Measurements from ENCODE around the gene SNHG17. TPM values are rescaled to one million over a fixed set of nuclear protein-coding genes. Genes with fewer than 3 reads are reported as not detected.
A peak's percentile ranks its signal among the peaks of the same experiment; 100 is the strongest.

The SNHG17 gene
- polyA plus RNA-seq, 2 of the 4 experiments (the other 2 are of a cell fraction), result 125 to 154 TPM

DNA sequence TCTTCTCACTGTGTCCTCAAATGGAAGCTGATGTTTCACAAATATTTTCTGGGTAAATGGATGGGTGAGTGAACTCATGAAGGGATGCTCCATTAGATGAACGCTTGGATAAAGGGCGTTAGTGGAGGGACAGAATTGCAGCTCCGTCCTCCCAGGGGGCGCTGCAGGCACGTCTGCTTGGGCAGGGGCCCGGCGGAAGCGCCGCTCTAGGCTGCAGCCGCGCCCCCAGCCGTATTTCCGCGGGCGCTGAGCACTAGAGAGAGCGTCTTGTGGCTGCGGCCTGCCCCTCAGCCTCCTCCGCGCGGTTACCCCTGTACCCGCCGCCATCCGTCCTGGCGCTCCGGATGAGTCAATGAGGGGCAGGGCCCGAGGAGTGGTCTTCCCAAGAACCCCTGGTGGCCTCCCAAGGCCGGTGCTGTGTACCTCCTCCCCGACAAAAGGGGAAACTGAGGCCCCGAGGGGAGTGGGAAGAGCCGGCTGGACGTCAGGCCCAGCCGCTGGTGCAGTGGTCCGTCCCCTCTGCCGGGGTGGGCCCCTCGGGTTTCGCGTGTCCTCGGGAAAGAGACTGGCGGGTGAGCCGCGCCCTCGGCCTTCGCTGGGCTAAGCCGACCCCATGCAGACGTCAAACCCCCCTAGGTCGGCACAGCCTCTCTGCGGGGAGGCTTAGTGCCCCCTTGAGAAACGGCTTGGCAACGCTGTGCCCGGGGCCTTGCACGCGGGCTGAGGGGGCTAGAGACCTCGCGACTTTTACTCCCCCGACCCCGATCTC lies 11.5 kb upstream of the SNHG17 start (continued):
- TF ChIP-seq EP300 (IDR thresholded peaks at IDR 0.05), result no peak
- TF ChIP-seq KDM1A (IDR thresholded peaks at IDR 0.05; ENCODE audit: low read depth), result no peak
- TF ChIP-seq CBX2 (IDR thresholded peaks at IDR 0.05; ENCODE audit: borderline replicate concordance, low read depth), result no peak
- TF ChIP-seq HOXB5 (CRISPR knock-in tag; IDR thresholded peaks at IDR 0.05), result 0 out of 2 replicates have a peak, but pooled peaks have one; percentile 42
- no peak for TF ChIP-seq FOSL2 (IDR thresholded peaks at IDR 0.05)
- TF ChIP-seq FOSL2 (CRISPR knock-in tag; IDR thresholded peaks at IDR 0.05), result peak; percentile 54
- no peak for TF ChIP-seq HDAC2 (IDR thresholded peaks at IDR 0.05)
- TF ChIP-seq FOXS1 (CRISPR knock-in tag; IDR thresholded peaks at IDR 0.05), result 0 out of 2 replicates have a peak, but pooled peaks have one; percentile 24
- TF ChIP-seq, protein P1, sequence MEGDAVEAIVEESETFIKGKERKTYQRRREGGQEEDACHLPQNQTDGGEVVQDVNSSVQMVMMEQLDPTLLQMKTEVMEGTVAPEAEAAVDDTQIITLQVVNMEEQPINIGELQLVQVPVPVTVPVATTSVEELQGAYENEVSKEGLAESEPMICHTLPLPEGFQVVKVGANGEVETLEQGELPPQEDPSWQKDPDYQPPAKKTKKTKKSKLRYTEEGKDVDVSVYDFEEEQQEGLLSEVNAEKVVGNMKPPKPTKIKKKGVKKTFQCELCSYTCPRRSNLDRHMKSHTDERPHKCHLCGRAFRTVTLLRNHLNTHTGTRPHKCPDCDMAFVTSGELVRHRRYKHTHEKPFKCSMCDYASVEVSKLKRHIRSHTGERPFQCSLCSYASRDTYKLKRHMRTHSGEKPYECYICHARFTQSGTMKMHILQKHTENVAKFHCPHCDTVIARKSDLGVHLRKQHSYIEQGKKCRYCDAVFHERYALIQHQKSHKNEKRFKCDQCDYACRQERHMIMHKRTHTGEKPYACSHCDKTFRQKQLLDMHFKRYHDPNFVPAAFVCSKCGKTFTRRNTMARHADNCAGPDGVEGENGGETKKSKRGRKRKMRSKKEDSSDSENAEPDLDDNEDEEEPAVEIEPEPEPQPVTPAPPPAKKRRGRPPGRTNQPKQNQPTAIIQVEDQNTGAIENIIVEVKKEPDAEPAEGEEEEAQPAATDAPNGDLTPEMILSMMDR (IDR thresholded peaks at IDR 0.05), result peak; percentile 94
- TF ChIP-seq ESRRA (IDR thresholded peaks at IDR 0.05; ENCODE audit: borderline replicate concordance, low read length), result no peak
- no peak for TF ChIP-seq KDM5A (IDR thresholded peaks at IDR 0.05)
- TF ChIP-seq SREBF2 (IDR thresholded peaks at IDR 0.05), result no peak
- no peak for TF ChIP-seq HOXA7 (CRISPR knock-in tag; IDR thresholded peaks at IDR 0.05)
- TF ChIP-seq JUN (IDR thresholded peaks at IDR 0.05), result peak; percentile 91 to 97
- TF ChIP-seq RCOR1 (IDR thresholded peaks at IDR 0.05; ENCODE audit: low read depth, low read length), result no peak
- TF ChIP-seq ZNF302 (CRISPR knock-in tag; IDR thresholded peaks at IDR 0.05), result no peak
- no peak for TF ChIP-seq CEBPB (IDR thresholded peaks at IDR 0.05)
- no peak for TF ChIP-seq NR3C1 (IDR thresholded peaks at IDR 0.05)
- TF ChIP-seq, protein P2, sequence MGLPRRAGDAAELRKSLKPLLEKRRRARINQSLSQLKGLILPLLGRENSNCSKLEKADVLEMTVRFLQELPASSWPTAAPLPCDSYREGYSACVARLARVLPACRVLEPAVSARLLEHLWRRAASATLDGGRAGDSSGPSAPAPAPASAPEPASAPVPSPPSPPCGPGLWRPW (IDR thresholded peaks at IDR 0.05), result no peak
- TF ChIP-seq SMC3 (IDR thresholded peaks at IDR 0.05), result peak; percentile 75
- TF ChIP-seq, protein P3, sequence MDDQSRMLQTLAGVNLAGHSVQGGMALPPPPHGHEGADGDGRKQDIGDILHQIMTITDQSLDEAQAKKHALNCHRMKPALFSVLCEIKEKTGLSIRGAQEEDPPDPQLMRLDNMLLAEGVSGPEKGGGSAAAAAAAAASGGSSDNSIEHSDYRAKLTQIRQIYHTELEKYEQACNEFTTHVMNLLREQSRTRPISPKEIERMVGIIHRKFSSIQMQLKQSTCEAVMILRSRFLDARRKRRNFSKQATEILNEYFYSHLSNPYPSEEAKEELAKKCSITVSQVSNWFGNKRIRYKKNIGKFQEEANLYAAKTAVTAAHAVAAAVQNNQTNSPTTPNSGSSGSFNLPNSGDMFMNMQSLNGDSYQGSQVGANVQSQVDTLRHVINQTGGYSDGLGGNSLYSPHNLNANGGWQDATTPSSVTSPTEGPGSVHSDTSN (IDR thresholded peaks at IDR 0.05), result 0 out of 2 replicates have a peak, but pooled peaks have one; percentile 58
- TF ChIP-seq, protein P4, sequence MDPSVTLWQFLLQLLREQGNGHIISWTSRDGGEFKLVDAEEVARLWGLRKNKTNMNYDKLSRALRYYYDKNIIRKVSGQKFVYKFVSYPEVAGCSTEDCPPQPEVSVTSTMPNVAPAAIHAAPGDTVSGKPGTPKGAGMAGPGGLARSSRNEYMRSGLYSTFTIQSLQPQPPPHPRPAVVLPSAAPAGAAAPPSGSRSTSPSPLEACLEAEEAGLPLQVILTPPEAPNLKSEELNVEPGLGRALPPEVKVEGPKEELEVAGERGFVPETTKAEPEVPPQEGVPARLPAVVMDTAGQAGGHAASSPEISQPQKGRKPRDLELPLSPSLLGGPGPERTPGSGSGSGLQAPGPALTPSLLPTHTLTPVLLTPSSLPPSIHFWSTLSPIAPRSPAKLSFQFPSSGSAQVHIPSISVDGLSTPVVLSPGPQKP (IDR thresholded peaks at IDR 0.05; ENCODE audit: low read depth, low read length), result no peak
- TF ChIP-seq HOXB13 (CRISPR knock-in tag; IDR thresholded peaks at IDR 0.05; ENCODE audit: low read depth), result no peak
- no peak for TF ChIP-seq NFE2L2 (conservative IDR thresholded peaks at IDR 0.05; ENCODE audit: low read length)
- TF ChIP-seq, protein P5, sequence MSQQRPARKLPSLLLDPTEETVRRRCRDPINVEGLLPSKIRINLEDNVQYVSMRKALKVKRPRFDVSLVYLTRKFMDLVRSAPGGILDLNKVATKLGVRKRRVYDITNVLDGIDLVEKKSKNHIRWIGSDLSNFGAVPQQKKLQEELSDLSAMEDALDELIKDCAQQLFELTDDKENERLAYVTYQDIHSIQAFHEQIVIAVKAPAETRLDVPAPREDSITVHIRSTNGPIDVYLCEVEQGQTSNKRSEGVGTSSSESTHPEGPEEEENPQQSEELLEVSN (IDR thresholded peaks at IDR 0.05; ENCODE audit: borderline replicate concordance, low read depth), result peak; percentile 55; the same call in 1 of the 2 replicates

Data from A549 (cell line).